Osteocyte (in vitro differentiated cells): ENCODE measurements around the gene CDR2L. TPM values are rescaled to one million over a fixed set of nuclear protein-coding genes. Genes with fewer than 3 reads are reported as not detected.

Source experiments
- DNase-seq: peaks from one replicate; pipeline ENCODE4 v3.0.0; 2021; ENCODE audit warnings: mixed read lengths; ENCODE audit not compliant: unreplicated experiment; ENCODE audit errors: extremely low spot score
- H3K27ac Mint-ChIP-seq: one replicate; pipeline ENCODE4 v1.8.0; 2021; ENCODE audit warnings: mild to moderate bottlenecking, mixed read lengths; ENCODE audit not compliant: unreplicated experiment
- H3K27me3 Mint-ChIP-seq: one replicate; pipeline ENCODE4 v1.8.0; 2021; ENCODE audit warnings: mixed read lengths; ENCODE audit not compliant: unreplicated experiment
- H3K36me3 Mint-ChIP-seq: one replicate; pipeline ENCODE4 v1.8.0; 2021; ENCODE audit warnings: mixed read lengths; ENCODE audit not compliant: unreplicated experiment
- H3K4me1 Mint-ChIP-seq: one replicate; pipeline ENCODE4 v1.8.0; 2021; ENCODE audit warnings: mixed read lengths; ENCODE audit not compliant: unreplicated experiment
- H3K4me3 Mint-ChIP-seq: one replicate; pipeline ENCODE4 v1.8.0; 2021; ENCODE audit warnings: mild to moderate bottlenecking, moderate library complexity, mixed read lengths; ENCODE audit not compliant: unreplicated experiment
- H3K9me3 Mint-ChIP-seq: one replicate; pipeline ENCODE4 v1.8.0; 2021; ENCODE audit warnings: mixed read lengths; ENCODE audit not compliant: unreplicated experiment
- total RNA-seq: library from RNA; stranded (reverse); gene quantifications from 2 replicates; pipeline ENCODE4 v1.2.1, GENCODE V29; 2021
- TF ChIP-seq, protein P1 (sequence below): fragments of 200-600 bp; sonication (generic); IDR thresholded peaks from 2 replicates; pipeline ENCODE4 v1.5.0; 2021; ENCODE audit warnings: antibody characterized with exemption, mild to moderate bottlenecking, moderate library complexity

The CDR2L gene
- total RNA-seq, 1 donor from 2014 or later: 21.4 TPM

GRCh38 chr17:74943808-74944522, 43.5 kb upstream of the CDR2L start:
- Mint-ChIP-seq H3K36me3 (peaks cover 1% of the 10 kb centered on the region), H3K27ac (no peak overlapping the region), H3K4me1 (no peaks in the 10 kb centered on the region), H3K27me3 (peaks cover 34% of the 10 kb centered on the region), H3K9me3 (no peaks in the 10 kb centered on the region), H3K4me3 (no peak overlapping the region)
- DNase-seq: no peak
- TF ChIP-seq, protein P1, sequence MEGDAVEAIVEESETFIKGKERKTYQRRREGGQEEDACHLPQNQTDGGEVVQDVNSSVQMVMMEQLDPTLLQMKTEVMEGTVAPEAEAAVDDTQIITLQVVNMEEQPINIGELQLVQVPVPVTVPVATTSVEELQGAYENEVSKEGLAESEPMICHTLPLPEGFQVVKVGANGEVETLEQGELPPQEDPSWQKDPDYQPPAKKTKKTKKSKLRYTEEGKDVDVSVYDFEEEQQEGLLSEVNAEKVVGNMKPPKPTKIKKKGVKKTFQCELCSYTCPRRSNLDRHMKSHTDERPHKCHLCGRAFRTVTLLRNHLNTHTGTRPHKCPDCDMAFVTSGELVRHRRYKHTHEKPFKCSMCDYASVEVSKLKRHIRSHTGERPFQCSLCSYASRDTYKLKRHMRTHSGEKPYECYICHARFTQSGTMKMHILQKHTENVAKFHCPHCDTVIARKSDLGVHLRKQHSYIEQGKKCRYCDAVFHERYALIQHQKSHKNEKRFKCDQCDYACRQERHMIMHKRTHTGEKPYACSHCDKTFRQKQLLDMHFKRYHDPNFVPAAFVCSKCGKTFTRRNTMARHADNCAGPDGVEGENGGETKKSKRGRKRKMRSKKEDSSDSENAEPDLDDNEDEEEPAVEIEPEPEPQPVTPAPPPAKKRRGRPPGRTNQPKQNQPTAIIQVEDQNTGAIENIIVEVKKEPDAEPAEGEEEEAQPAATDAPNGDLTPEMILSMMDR: no peak

DNA sequence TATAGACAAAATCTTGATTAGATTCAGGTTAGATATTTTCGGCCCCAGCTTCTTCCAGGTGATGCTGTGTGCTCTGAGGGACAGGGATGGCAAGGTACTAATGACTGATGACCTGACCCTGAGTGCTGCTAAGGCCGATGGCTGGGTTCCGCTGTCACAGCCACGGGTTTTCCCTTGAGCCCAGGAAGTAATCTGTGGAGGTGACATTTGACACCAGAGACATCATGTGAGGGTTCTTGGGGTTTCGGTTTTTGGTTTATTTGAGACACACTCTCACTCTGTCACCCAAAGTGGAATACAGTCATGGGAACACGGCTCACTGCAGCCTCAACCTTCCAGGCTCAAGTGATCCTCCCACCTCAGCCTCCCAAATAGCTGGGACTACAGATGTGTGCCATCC, 41.9 kb upstream of the CDR2L start:
- no peak for DNase-seq
- H3K4me3 Mint-ChIP-seq: no peak overlapping the region
- TF ChIP-seq, protein P1: no peak
- H3K36me3 Mint-ChIP-seq: no peaks in the 10 kb centered on the region
- H3K27me3 Mint-ChIP-seq: peaks cover 32% of the 10 kb centered on the region
- no peak overlapping the region for H3K27ac Mint-ChIP-seq
- no peaks in the 10 kb centered on the region for H3K4me1 Mint-ChIP-seq
- H3K9me3 Mint-ChIP-seq: no peaks in the 10 kb centered on the region

DNA sequence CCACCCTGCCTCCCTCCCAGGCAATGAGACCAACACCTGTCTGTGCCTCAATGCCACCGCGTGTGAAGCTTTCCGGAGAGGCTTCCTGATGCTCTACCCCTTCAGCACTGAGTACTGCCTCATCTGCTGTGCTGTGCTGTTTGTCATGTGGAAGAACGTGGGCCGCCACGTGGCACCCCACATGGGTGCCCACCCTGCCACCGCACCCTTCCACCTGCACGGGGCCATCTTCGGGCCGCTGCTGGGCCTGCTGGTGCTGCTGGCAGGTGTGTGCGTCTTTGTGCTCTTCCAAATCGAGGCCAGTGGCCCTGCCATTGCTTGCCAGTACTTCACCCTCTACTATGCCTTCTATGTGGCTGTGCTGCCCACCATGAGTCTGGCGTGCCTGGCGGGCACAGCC, 40.8 kb upstream of the CDR2L start:
- no peak overlapping the region for H3K4me3 Mint-ChIP-seq
- no peaks in the 10 kb centered on the region for H3K36me3 Mint-ChIP-seq
- peaks cover 32% of the 10 kb centered on the region for H3K27me3 Mint-ChIP-seq
- TF ChIP-seq, protein P1: no peak
- H3K27ac Mint-ChIP-seq: no peak overlapping the region
- H3K9me3 Mint-ChIP-seq: no peaks in the 10 kb centered on the region
- DNase-seq: no peak
- H3K4me1 Mint-ChIP-seq: no peaks in the 10 kb centered on the region

- H3K9me3 Mint-ChIP-seq: no peaks in the 10 kb centered on the region
- TF ChIP-seq, protein P1: no peak
- no peaks in the 10 kb centered on the region for H3K4me1 Mint-ChIP-seq
- no peak for DNase-seq
- no peaks in the 10 kb centered on the region for H3K36me3 Mint-ChIP-seq
- H3K4me3 Mint-ChIP-seq: no peak overlapping the region
- H3K27me3 Mint-ChIP-seq: peaks cover 27% of the 10 kb centered on the region
- H3K27ac Mint-ChIP-seq: no peak overlapping the region
Measured at GRCh38 chr17:74947041-74947754, 40.2 kb upstream of the CDR2L start.

DNA sequence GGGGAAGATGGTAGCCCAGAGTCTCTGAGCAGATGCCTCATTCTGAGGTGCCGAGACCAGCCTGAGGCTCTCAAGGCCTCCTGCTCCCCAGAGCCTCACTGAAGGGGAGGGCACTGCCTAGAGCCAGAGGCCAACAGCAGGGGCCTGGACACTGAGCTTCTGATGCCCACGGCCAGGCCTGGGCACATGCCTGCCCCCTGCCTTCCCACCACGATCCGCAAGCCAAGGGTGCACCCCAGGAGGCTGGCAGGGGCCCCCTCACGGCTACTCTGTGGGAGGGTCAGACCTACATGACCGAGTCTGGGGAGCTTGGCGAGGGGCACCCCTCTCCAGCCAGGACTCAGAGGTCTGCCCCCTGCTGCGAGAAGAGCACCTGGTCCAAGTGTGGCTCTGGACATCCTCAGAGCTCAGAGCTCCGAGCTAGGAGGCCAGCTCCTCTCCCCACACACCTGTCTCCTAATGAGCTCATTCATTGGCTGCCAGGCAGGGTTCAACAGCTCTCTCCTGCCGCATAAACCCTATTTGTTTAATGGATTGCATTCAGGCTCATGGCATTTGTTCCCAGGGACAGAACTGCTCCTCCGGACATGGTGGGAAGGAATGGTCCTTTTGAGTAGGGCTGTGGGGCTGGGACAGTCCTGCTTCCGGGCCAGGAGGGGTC, 37.8 kb upstream of the CDR2L start:
- H3K27ac Mint-ChIP-seq: no peak overlapping the region
- no peak for DNase-seq
- H3K4me3 Mint-ChIP-seq: no peak overlapping the region
- H3K4me1 Mint-ChIP-seq: no peaks in the 10 kb centered on the region
- TF ChIP-seq, protein P1: no peak
- peaks cover 20% of the 10 kb centered on the region for H3K27me3 Mint-ChIP-seq
- no peaks in the 10 kb centered on the region for H3K9me3 Mint-ChIP-seq
- H3K36me3 Mint-ChIP-seq: no peaks in the 10 kb centered on the region
